ENCODE results near the gene METTL9. TPM values are rescaled to one million over a fixed set of nuclear protein-coding genes. Genes with fewer than 3 reads are reported as not detected.

The METTL9 gene
- total and polyA plus RNA-seq, 2 experiments from 2014 or later: 72.5 to 152 TPM

DNA sequence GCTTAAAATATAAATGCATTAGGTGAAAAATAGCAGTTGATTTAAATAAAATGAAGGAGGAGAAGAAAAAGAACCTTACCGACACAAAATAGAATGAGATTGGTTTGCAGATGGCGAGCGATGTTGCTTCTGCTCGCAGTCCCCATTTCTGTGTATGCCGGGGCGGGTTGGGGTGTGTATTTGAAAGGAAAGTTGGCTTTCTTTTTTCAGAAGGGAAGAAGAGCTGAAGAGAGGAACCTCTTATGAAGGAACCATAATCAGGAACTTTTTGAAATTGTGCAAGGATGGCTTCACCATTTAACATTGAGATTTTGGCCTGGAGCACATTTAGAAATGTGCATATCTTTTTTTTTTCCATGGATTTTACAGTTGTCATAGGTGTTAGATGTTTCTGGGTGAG lies 53.1 kb downstream of the METTL9 start, which contains the start of gene IGSF6 (continued):
- no peak for TF ChIP-seq ETS1 (IDR thresholded peaks at IDR 0.05)
- no peak for TF ChIP-seq STAT1 (IDR thresholded peaks at IDR 0.05; ENCODE audit: unreplicated experiment)
- TF ChIP-seq ZNF462 (CRISPR knock-in tag; IDR thresholded peaks at IDR 0.05): no peak
- no peak for TF ChIP-seq NANOG (IDR thresholded peaks at IDR 0.05; ENCODE audit: borderline replicate concordance)

DNA sequence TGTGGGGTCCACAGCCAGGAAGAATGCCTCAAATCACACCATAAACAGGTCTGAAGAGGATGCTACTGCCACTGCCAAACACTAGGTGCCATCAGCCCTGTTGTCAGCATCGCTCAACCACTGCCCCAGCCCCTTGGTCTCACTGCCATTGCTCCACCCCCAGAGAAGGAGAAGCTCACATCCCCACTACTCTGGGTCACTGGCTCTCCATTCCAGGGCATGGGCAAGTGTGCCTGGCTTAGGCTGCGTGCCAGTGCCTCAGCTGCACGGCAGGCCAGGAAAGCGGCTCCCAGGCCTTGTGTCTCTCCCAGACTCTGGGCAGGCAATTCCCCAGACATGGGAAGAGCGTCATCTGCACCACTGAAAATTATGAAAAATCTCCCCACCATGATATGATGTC lies 54.2 kb downstream of the METTL9 start:
- Histone ChIP-seq H3K27ac (ENCODE audit: low read depth) (no peak overlapping the region), H3K9me2 (ENCODE audit: insufficient read depth) (no peaks in the 10 kb centered on the region), H3F3A (replicated peaks; ENCODE audit: low read depth) (no peaks in the 10 kb centered on the region), H3K79me2 (replicated peaks; ENCODE audit: insufficient read depth) (peaks cover 19% of the 10 kb centered on the region), H3K36me3 (ENCODE audit: insufficient read depth) (no peaks in the 10 kb centered on the region), H3K4me2 (no peak overlapping the region), H3K27me3 (ENCODE audit: insufficient read depth) (no peaks in the 10 kb centered on the region), H4K20me1 (replicated peaks; ENCODE audit: insufficient read depth) (no peaks in the 10 kb centered on the region; the same call in 1 of the 2 replicates), H3K4me1 (ENCODE audit: insufficient read depth) (no peaks in the 10 kb centered on the region), H3K4me3 (no peak overlapping the region), H2AFZ (no peak overlapping the region)
- no peaks in the 10 kb centered on the region; the same call in 1 of the 3 replicates for H3K4me1 Mint-ChIP-seq
- H3K4me3 Mint-ChIP-seq: no peak overlapping the region
- peak overlapping the region; percentile 33; the same call in 1 of the 2 replicates for H3K27ac Mint-ChIP-seq
- peaks cover 4% of the 10 kb centered on the region for H3K27me3 Mint-ChIP-seq (ENCODE audit: insufficient read depth, low read depth, poor library complexity)
- peak; percentile 39 for DNase-seq (ENCODE audit: low spot score)
- ATAC-seq: peak; percentile 90
- no peaks in the 10 kb centered on the region for H3K9me3 Mint-ChIP-seq
- 0 out of 3 replicates have a peak, but pooled peaks cover 10% of the 10 kb centered on the region for H3K36me3 Mint-ChIP-seq (ENCODE audit: low read depth)
- TF ChIP-seq JUNB (IDR thresholded peaks at IDR 0.05; ENCODE audit: unreplicated experiment) (no peak), EZH2 (IDR thresholded peaks at IDR 0.05; ENCODE audit: low read depth, unreplicated experiment) (no peak), CREB1 (CRISPR knock-in tag; IDR thresholded peaks at IDR 0.05; ENCODE audit: low read depth) (no peak), ZNF114 (CRISPR knock-in tag; IDR thresholded peaks at IDR 0.05) (no peak), NANOG (IDR thresholded peaks at IDR 0.05; ENCODE audit: borderline replicate concordance) (no peak)
- TF ChIP-seq, protein P1, sequence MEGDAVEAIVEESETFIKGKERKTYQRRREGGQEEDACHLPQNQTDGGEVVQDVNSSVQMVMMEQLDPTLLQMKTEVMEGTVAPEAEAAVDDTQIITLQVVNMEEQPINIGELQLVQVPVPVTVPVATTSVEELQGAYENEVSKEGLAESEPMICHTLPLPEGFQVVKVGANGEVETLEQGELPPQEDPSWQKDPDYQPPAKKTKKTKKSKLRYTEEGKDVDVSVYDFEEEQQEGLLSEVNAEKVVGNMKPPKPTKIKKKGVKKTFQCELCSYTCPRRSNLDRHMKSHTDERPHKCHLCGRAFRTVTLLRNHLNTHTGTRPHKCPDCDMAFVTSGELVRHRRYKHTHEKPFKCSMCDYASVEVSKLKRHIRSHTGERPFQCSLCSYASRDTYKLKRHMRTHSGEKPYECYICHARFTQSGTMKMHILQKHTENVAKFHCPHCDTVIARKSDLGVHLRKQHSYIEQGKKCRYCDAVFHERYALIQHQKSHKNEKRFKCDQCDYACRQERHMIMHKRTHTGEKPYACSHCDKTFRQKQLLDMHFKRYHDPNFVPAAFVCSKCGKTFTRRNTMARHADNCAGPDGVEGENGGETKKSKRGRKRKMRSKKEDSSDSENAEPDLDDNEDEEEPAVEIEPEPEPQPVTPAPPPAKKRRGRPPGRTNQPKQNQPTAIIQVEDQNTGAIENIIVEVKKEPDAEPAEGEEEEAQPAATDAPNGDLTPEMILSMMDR (conservative IDR thresholded peaks at IDR 0.05; ENCODE audit: low read depth in 2 of 2): no peak; a peak in 1 of 4 replicates
- TF ChIP-seq, protein P2, sequence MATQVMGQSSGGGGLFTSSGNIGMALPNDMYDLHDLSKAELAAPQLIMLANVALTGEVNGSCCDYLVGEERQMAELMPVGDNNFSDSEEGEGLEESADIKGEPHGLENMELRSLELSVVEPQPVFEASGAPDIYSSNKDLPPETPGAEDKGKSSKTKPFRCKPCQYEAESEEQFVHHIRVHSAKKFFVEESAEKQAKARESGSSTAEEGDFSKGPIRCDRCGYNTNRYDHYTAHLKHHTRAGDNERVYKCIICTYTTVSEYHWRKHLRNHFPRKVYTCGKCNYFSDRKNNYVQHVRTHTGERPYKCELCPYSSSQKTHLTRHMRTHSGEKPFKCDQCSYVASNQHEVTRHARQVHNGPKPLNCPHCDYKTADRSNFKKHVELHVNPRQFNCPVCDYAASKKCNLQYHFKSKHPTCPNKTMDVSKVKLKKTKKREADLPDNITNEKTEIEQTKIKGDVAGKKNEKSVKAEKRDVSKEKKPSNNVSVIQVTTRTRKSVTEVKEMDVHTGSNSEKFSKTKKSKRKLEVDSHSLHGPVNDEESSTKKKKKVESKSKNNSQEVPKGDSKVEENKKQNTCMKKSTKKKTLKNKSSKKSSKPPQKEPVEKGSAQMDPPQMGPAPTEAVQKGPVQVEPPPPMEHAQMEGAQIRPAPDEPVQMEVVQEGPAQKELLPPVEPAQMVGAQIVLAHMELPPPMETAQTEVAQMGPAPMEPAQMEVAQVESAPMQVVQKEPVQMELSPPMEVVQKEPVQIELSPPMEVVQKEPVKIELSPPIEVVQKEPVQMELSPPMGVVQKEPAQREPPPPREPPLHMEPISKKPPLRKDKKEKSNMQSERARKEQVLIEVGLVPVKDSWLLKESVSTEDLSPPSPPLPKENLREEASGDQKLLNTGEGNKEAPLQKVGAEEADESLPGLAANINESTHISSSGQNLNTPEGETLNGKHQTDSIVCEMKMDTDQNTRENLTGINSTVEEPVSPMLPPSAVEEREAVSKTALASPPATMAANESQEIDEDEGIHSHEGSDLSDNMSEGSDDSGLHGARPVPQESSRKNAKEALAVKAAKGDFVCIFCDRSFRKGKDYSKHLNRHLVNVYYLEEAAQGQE (IDR thresholded peaks at IDR 0.05; ENCODE audit: unreplicated experiment): no peak

Data from GM23338 (cell line).